ENCODE results near the gene KCNQ1OT1.

The KCNQ1OT1 gene

DNA sequence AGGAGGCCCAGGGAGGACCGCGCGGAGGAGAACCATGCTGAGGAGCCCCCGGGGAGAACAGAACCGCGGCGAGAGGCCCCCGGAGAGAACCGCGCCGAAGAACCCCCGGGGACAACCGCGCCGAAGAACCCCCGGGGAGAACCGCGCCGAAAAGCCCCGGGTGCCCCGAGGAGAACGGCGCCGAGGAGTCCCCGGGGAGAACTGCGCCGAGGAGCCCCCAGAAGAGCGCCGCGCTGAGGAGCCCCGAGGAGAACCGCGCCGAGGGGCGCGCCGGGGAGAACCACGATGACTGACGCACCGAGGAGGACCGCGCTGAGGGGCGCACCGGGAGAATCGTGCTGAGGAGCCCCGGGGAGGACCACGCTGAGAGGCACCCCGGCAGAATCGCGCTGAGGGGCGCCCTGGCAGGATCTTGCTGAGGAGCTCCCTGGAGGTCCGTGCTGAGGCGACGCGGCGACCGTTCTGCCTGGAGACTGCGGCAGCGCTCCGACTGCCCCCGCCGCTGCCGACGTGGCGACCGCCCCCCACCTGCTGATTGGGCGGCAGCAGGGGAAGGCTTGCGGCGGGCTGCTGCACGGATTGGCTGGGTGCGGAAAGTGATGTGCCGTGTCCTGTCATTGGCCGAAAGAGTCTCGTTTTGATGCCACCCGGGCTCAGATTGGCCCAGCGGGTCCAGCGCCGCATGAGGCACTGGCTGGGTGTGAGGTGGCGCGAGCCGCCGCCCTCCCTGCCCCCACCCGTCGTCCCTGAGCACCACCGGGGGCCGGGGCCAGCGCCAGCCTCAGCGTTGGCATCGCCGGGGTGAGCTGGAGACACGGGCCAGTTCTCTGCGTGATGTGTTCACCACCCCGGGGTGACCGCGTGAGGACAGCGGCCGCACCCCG is at the start of gene KCNQ1OT1:
KCNQ1OT1 (minus strand) TSS at position 464 of the 884 bp plus-strand sequence.
- peak; percentile 90 for DNase-seq (ENCODE audit: low spot score)

DNA sequence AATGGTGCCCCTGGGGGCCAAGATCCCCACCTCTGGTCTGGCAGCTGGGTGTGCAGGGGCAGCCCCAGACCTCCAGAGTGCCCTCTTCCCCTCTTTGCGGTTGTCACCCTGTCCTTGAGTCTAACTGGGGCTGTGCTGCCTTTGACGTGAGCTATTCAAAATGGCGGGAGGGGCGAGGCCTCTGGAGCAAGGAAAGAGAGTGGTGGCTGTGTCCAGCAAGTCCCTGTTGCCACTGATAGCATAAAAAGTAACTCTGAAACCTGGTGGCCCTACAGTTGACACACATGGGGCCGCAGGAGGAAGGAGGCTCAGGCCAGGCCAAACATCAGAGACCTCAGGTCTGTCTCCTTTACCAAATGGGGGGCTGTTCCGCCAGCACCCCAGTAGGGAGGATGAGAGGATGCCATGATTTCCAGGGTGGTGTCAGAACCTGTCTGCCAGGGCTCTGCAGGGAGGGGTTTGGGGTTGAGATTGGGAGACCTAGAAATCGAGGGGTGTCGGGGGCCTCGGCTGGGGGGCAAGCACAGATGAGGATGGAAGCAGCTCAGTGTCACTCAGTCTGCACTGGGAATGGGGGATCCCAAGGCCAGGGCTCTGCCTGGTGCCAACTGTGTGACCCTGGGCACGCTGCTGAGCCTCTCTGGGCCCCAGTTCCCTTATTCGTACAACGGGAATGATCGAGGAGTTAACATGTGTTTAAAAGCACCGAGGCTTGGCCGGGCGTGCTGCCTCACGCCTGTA is 49.2 kb upstream of the KCNQ1OT1 start:
- no peak for DNase-seq (ENCODE audit: low spot score)

- no peak for DNase-seq (ENCODE audit: low spot score)
Measured at GRCh38 chr11:2748061-2748813, 48.4 kb upstream of the KCNQ1OT1 start.

- no peak for DNase-seq (ENCODE audit: low spot score)
Measured at GRCh38 chr11:2747248-2748027, 47.6 kb upstream of the KCNQ1OT1 start.

- peak; percentile 25 for DNase-seq (ENCODE audit: low spot score)
Measured at GRCh38 chr11:2746401-2747247, 46.8 kb upstream of the KCNQ1OT1 start.

GRCh38 chr11:2745511-2745910 is 45.7 kb upstream of the KCNQ1OT1 start:
- no peak for DNase-seq (ENCODE audit: low spot score)

DNA sequence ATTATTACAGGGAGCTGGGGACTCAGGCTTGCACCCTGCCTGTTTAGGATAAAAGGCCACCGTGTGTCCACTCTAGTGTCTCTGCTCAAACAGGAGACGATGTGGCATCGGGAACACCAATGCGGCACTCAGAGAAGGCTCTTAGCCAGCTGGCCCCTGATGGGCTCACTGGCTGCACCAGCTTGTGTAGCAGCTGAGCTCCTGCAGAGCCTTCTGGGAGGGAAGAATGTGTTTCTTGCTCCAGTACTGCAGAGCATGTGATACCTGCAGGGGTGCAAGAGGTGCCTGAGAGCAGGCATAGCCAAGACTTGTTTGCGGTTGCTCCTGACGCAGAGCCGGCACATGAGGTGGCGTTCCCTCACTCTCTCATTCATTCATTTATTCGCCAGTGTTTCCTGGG is 44.4 kb upstream of the KCNQ1OT1 start:
- DNase-seq (ENCODE audit: low spot score) = peak; percentile 16

- DNase-seq (ENCODE audit: low spot score) = no peak
Measured at GRCh38 chr11:2743427-2744110, 43.8 kb upstream of the KCNQ1OT1 start.

DNA sequence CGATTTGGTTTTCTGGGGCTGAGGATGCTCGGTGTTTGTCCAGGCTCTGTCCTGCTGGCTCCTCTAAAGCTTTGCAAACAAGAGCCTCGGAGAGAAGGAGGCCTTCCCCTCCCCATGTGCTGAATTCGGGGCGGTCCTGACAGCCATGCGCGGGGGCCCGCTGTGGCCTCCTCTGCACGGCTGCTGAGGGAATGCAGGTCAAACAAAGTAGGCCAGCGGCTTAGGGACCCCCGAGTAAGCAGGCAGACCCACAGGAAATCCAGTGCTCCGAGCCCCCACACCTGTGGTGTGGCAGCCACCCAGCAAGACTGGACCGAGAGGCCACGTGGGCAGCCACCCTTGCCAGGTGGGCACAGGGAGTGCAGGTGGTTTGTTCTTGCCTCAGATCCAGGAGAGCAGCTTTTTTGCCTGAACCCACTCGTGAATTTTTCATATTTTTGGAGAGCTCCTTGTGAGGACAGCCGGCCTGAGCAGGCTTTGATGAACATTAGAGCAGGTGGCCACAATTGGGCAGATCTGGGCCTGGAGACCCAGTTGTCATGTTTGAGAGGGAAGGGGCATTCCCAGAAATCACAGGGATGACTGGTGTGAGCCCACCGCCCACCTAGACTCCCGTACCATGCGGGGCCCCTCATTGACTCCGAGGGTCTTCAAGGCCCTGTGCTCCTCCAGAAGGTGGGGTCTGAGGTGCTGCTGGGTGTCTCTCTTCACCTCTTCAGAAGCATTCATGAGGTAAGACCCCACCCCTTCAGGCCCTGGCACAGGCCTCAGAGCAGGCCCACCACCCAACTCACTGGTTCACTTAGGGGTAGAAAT is 43.0 kb upstream of the KCNQ1OT1 start:
- no peak for DNase-seq (ENCODE audit: low spot score)

DNA sequence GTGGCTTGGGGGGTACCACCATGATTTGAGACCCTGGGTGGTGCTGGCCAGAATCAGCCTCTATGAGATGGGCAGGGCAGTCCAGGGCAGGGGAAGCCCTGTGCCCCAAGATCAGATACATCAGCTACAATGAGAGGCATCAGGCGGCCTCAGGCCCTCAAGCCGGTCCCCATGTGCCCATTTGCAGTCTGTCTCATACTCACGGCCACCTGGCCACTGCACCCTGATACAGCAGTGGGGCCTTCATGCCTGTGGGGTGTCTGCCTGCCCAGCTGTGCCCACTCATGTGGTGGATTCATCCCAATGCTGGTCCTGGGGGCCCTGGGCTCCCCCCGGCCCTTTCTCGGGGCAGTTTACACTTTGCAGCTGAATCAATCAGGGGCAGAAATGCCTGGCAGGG is 42.4 kb upstream of the KCNQ1OT1 start:
- DNase-seq (ENCODE audit: low spot score) = no peak

- DNase-seq (ENCODE audit: low spot score) = no peak
Measured at GRCh38 chr11:2741377-2742131, 41.8 kb upstream of the KCNQ1OT1 start.

- no peak for DNase-seq (ENCODE audit: low spot score)
Measured at GRCh38 chr11:2741006-2741376, 41.2 kb upstream of the KCNQ1OT1 start.

- DNase-seq (ENCODE audit: low spot score) = no peak
Measured at GRCh38 chr11:2740275-2740940, 40.6 kb upstream of the KCNQ1OT1 start.

- DNase-seq (ENCODE audit: low spot score) = no peak
Measured at GRCh38 chr11:2739531-2740274, 39.9 kb upstream of the KCNQ1OT1 start.

DNA sequence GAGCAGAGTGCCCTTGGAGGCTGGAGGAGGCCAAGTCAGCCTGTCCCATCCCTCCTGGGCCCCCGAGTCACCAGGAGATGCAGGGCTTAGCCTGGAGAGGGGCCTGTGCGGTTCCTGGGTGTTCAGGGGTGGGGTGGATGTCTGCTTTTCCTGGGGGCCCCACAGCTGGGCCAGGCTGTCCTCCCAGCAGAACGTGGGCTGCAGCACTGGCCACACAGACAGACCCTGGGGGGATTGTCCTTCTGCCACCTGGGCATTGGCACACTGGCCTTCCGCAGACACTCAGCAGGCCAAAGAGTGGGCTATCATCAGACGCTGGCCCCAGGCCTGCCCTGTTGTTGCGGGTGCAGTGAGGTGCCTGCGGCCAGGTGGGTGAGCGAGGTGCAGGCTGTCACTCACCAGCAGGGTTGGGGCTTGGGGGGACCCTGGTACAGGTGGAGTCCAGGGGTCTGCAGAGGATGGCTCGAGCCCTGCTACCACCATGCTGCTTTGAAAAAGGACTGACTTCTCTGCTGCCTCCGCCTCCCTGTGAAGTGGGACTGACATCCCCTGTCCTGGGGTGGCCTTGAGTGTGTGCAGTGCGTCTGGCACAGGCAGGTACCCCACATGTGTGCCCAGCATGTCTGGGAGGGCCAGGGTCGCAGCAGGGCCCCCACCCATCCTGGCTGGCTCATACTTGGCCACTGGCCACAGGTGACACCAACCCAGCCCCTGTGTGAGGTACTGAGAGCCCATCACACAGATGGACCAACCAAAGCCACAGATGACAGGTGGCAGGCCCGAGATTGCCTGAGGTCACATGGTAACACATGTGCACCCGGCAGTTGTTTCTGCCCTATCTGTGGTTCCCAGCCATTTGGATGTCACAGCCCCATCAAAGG is 39.0 kb upstream of the KCNQ1OT1 start:
- no peak for DNase-seq (ENCODE audit: low spot score)

DNA sequence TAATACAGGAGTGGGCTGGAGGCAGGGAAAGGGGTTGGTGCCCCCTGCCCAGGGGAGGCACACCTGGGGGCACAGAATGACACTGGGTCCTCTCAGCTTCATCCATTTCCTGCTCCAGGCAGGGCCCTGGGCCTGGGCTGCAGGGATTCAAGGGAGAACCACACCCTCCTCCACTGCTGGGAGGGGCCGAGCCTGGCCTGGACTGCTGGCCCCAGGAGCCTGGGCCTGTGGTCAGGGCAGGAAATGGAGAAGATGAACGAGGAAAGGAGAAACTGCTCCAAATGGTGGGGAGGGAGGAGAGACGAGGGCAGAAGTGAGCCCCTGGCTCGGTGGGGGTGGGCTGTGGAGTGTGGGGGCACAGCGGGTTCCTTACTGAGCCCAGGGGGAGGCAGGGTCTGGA is 38.1 kb upstream of the KCNQ1OT1 start:
- DNase-seq (ENCODE audit: low spot score) = no peak
